Measurements from ENCODE around the gene IRAK3. TPM values are rescaled to one million over a fixed set of nuclear protein-coding genes. Genes with fewer than 3 reads are reported as not detected.
"Not testable (repeated sequence)": the region's sequence is repeated elsewhere in the genome, so short reads cannot be mapped to it uniquely, and the experiment has no call there.

The IRAK3 gene
- total RNA-seq, 2 experiments from 2014 or later = 0.32 to 0.38 TPM

DNA sequence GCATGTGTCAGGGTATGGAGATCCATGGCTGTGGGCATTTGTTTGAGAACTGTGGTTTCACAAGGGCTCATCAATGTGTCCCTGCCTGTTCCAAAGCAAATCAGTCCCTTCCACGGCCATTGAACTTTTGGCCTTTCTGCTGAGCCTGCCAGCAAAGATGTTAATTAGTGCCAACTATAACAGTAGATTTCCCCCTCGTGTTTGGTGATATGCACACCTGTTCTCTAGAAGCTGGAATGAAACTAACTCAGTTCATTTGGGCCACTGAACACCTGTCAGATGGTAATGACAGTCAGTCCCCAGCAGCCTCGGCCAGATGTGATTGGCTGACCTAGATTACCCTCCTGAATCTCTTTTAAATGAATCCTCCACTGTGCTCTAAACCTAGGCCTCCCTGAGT lies 43.2 kb downstream of the IRAK3 start:
- CTCF ChIA-PET = no interaction called here
- H3K27me3 Mint-ChIP-seq (ENCODE audit: low read depth) = peaks cover 21% of the 10 kb centered on the region
- H3K36me3 Mint-ChIP-seq (ENCODE audit: low read depth) = no peaks in the 10 kb centered on the region
- no peak for DNase-seq
- H3K4me3 Mint-ChIP-seq = no peak overlapping the region
- H3K9me3 Mint-ChIP-seq = no peaks in the 10 kb centered on the region
- peaks cover 4% of the 10 kb centered on the region for H3K4me1 Mint-ChIP-seq (ENCODE audit: low read depth)
- intact Hi-C loops (cut with micrococcal nuclease) = no loop called here
- H3K27ac Mint-ChIP-seq = no peak overlapping the region

DNA sequence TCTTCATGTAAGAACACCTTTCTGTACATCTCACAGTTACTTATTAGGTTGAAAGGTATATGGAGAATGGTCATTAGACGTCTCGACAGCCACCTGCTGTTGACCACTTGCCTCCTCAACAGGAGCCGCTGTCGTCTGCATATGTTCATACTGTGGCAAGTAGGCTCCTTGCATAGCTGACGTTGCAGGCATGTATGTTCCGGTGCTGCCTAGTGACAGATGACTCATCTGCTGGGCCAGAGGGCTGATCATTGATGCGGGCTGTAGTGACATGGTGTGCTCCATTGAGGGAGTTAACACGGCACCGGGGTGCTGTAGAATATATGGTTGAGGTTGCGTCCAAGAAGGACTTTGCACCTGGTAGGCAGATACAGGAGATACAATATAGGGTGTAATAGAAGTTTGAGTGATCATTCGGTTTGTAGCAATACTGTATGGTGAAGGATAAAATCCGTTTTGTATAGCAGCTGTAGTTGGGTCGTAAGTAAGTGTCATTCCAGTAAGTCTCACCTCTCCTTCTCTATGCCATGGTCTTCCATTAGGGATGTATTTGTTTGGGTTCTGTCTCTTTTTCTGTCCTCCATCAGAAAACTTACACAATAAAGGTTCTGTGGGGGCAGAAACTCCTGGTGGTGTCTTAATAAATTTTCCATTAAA lies 45.2 kb downstream of the IRAK3 start:
- not testable (repeated sequence) for H3K4me1 Mint-ChIP-seq (ENCODE audit: low read depth); H3K36me3 Mint-ChIP-seq (ENCODE audit: low read depth); H3K9me3 Mint-ChIP-seq; H3K27ac Mint-ChIP-seq
- CTCF ChIA-PET = interaction anchor here (0.8 to 1.0 kb wide), 2 partner anchors 23 to 61 kb away, joined by 3 read pairs; no protein-coding TSS in a partner anchor
- Mint-ChIP-seq H3K27me3 (ENCODE audit: low read depth) (peaks cover 28% of the 10 kb centered on the region), H3K4me3 (peak overlapping the region; percentile 1)
- intact Hi-C loops (cut with micrococcal nuclease) = loop anchor here (1.0 to 2.0 kb wide), 3 partner anchors 31 to 104 kb away; partner anchors contain the start of gene LLPH
- DNase-seq = peak; percentile 28

DNA sequence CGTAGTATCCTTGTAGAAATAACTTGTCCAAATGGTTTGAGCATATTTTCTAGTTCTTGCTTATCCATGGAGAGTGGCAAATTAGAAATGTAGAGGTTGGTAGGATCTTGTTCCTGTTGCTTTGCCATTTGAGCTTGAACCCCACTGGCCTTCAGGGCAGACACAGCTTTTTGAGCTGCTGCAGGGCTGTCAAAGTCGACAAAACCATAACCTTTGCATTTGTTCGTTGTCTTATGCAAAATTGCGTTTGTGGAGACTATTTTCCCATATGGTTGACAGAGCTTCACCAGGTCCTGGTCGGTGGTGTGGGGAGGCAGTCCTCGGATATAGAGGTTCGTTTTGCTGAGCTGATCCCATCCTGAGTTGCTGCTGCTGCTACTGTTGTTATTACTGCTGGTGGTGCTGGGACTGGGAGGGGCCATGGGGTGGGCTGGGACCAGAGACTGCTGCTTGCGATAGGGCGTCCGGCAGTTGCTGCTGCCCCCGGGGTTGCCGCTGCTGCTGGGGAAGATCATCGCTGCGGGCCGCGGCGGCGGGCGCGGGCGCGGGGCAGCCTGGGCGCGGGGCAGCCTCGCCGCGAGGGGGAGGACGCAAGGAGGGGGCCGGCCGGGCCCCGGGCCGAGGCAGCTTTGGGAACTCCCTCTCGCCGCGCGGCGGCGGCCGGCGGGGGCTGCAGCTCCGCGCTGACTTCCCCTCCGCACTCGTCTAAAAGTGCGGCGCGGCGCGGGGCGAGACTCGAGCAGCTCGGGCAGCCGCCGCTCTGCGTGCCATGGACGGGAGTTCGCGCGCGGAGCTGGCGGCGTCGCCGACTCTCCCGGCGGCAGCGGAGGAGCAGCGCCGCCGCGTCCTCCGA lies 46.0 kb downstream of the IRAK3 start:
- not testable (repeated sequence) for H3K36me3 Mint-ChIP-seq (ENCODE audit: low read depth); H3K4me1 Mint-ChIP-seq (ENCODE audit: low read depth); H3K27ac Mint-ChIP-seq; H3K9me3 Mint-ChIP-seq
- Mint-ChIP-seq H3K4me3 (peak overlapping the region; percentile 64), H3K27me3 (ENCODE audit: low read depth) (peaks cover 32% of the 10 kb centered on the region)
- intact Hi-C loops (cut with micrococcal nuclease) = loop anchor here (1.0 to 2.0 kb wide), 4 partner anchors 32 to 105 kb away; partner anchors contain the start of genes LLPH and TMBIM4
- peak; percentile 41 for DNase-seq
- CTCF ChIA-PET = interaction anchor here (0.7 to 1.9 kb wide), 9 partner anchors 21 to 459 kb away, joined by 3 to 13 read pairs (median 3); partner anchors contain the start of genes LLPH and TMBIM4

DNA sequence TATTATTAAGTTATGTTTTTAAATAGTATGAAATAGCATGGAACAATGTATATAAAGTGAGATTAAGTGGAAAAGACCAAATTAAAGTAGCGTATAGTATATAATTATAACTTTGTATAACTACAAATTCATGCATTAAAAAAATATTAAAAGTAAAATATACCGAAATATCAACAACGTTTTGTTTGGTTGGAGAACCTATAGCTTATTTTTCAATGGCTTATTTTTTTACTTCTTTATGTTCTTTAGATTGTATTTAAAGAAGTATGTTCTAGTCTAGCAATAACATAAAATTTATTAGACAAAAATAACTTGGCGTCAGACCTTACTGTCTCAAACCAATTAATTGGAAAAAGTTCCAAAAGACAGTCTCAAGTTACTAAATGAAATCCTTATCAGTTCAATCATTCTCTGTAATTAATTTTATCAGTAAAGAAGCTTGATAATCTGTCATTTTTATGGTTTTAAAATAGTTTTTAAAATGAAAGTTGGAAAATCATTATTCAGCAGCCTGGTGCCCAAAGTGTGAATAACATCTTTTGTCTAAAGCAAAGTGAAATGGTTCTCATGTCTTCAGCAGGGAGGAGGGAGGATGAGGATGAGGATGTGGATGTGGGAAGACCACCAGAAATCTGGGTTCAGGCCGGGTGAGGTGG lies 46.7 kb downstream of the IRAK3 start:
- Mint-ChIP-seq H3K4me3 (peak overlapping the region; percentile 55), H3K27me3 (ENCODE audit: low read depth) (peaks cover 35% of the 10 kb centered on the region), H3K4me1 (ENCODE audit: low read depth) (peaks cover 4% of the 10 kb centered on the region), H3K27ac (no peak overlapping the region), H3K36me3 (ENCODE audit: low read depth) (no peaks in the 10 kb centered on the region), H3K9me3 (no peaks in the 10 kb centered on the region)
- intact Hi-C loops (cut with micrococcal nuclease) = loop anchor here (1.0 to 2.0 kb wide), 2 partner anchors 33 to 66 kb away; partner anchors contain the start of gene TMBIM4
- CTCF ChIA-PET = interaction anchor here (0.7 to 1.9 kb wide), 8 partner anchors 21 to 1394 kb away, joined by 3 to 13 read pairs (median 4); partner anchors contain the start of genes LLPH and TMBIM4
- DNase-seq = no peak

DNA sequence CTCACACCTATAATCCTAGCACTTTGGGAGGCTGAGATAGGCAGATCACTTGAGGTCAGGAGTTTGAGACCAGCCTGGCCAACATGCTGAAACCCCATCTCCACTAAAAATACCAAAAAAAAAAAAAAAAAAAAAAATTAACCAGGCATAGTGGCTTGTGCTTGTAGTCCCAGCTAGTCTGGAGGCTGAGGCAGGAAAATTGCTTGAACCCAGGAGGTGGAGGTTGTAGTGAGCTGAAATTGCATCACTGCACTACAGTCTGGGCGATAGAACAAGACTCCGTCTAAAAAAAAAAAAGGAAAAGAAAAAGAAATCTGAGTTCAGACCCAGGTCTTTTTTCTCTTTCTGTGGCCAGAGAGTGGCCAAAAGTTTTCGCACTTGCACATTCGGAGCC lies 47.3 kb downstream of the IRAK3 start:
- intact Hi-C loops (cut with micrococcal nuclease); H3K9me3 Mint-ChIP-seq; H3K4me1 Mint-ChIP-seq (ENCODE audit: low read depth); DNase-seq; H3K36me3 Mint-ChIP-seq (ENCODE audit: low read depth); H3K27ac Mint-ChIP-seq: not testable (repeated sequence)
- CTCF ChIA-PET = interaction anchor here (0.7 to 1.9 kb wide), 8 partner anchors 34 to 1393 kb away, joined by 3 to 13 read pairs (median 4); partner anchors contain the start of genes LLPH and TMBIM4
- H3K27me3 Mint-ChIP-seq (ENCODE audit: low read depth) = peaks cover 39% of the 10 kb centered on the region
- peak overlapping the region; percentile 29 for H3K4me3 Mint-ChIP-seq

DNA sequence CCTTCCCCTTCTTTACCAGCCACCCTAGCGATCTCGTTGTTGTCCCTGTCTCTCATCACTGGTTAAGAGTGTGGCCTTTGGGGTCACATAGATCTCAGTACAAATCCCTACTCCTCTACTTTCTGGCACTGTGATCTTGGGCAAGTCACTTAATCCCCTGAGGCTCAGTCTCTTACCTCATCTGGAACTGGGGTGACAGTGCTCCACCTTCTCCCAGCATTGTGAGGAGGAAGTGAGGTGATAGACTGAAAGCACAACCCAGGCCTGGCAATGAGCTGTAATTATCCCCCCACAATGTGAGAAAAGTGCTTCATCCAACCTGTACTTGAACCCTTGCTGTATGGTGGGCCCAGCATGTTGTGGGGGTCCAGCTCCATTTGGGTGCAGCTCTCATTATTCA lies 48.0 kb downstream of the IRAK3 start:
- H3K36me3 Mint-ChIP-seq (ENCODE audit: low read depth) = no peaks in the 10 kb centered on the region
- no peak for DNase-seq
- intact Hi-C loops (cut with micrococcal nuclease) = no loop called here
- no peaks in the 10 kb centered on the region for H3K9me3 Mint-ChIP-seq
- peaks cover 4% of the 10 kb centered on the region for H3K4me1 Mint-ChIP-seq (ENCODE audit: low read depth)
- H3K4me3 Mint-ChIP-seq = no peak overlapping the region
- no peak overlapping the region for H3K27ac Mint-ChIP-seq
- CTCF ChIA-PET = interaction anchor here (0.7 to 1.9 kb wide), 2 partner anchors 64 to 106 kb away, joined by 4 to 5 read pairs; partner anchors contain the start of gene LLPH
- H3K27me3 Mint-ChIP-seq (ENCODE audit: low read depth) = peaks cover 40% of the 10 kb centered on the region

DNA sequence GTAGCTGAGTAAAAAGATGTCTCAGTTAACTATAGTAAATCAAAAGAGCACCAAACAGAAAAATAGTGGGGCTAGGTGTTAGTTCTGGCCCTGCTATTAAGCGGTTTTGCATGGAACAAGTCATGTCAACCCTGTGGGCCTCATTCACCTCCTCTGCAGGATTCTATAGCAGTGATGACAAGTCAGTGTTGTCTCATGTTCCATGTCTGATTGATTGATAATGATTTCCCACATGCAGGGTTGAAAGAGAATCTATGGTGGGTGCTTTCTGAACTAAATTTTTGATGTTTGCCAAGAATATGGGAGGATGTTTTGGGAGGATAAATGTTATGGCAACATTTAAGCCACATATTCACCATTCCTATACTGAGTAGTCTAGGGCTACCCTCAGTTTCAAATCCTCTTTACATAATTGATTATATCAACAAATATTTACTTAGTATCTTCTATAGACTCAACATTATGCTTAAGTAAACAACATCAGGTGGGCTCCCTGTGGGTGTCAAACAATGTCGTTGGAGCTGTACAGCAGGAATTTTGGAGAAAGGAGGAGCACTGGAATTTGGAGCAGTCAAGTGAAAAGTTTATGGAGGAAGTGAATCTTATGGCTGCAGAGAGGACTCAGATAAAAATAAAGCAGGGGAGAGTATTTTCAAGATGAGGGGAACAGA lies 48.6 kb downstream of the IRAK3 start:
- H3K27ac Mint-ChIP-seq = no peak overlapping the region
- H3K4me1 Mint-ChIP-seq (ENCODE audit: low read depth) = peaks cover 4% of the 10 kb centered on the region
- H3K4me3 Mint-ChIP-seq = no peak overlapping the region
- DNase-seq = no peak
- CTCF ChIA-PET = no interaction called here
- intact Hi-C loops (cut with micrococcal nuclease) = no loop called here
- no peaks in the 10 kb centered on the region for H3K9me3 Mint-ChIP-seq
- H3K36me3 Mint-ChIP-seq (ENCODE audit: low read depth) = no peaks in the 10 kb centered on the region
- peaks cover 43% of the 10 kb centered on the region for H3K27me3 Mint-ChIP-seq (ENCODE audit: low read depth)

GRCh38 chr12:66239295-66239694 lies 50.3 kb downstream of the IRAK3 start:
- peaks cover 4% of the 10 kb centered on the region for H3K4me1 Mint-ChIP-seq (ENCODE audit: low read depth)
- no peaks in the 10 kb centered on the region for H3K36me3 Mint-ChIP-seq (ENCODE audit: low read depth)
- H3K27ac Mint-ChIP-seq = no peak overlapping the region
- DNase-seq = no peak
- no peak overlapping the region for H3K4me3 Mint-ChIP-seq
- peaks cover 39% of the 10 kb centered on the region for H3K27me3 Mint-ChIP-seq (ENCODE audit: low read depth)
- CTCF ChIA-PET = interaction anchor here (0.6 kb wide), 1 partner anchor 1518 kb away, joined by 4 read pairs; no protein-coding TSS in a partner anchor
- intact Hi-C loops (cut with micrococcal nuclease) = no loop called here
- H3K9me3 Mint-ChIP-seq = no peaks in the 10 kb centered on the region

- H3K27me3 Mint-ChIP-seq (ENCODE audit: low read depth) = peaks cover 35% of the 10 kb centered on the region
- CTCF ChIA-PET = no interaction called here
- H3K4me3 Mint-ChIP-seq = no peak overlapping the region
- intact Hi-C loops (cut with micrococcal nuclease) = no loop called here
- no peak overlapping the region for H3K27ac Mint-ChIP-seq
- H3K9me3 Mint-ChIP-seq = no peaks in the 10 kb centered on the region
- H3K36me3 Mint-ChIP-seq (ENCODE audit: low read depth) = no peaks in the 10 kb centered on the region
- no peak for DNase-seq
- H3K4me1 Mint-ChIP-seq (ENCODE audit: low read depth) = peaks cover 4% of the 10 kb centered on the region
Measured at GRCh38 chr12:66240096-66240820, 51.2 kb downstream of the IRAK3 start.

GRCh38 chr12:66241061-66242043 lies 52.3 kb downstream of the IRAK3 start:
- H3K9me3 Mint-ChIP-seq = no peaks in the 10 kb centered on the region
- DNase-seq = no peak
- H3K27ac Mint-ChIP-seq = no peak overlapping the region
- no peaks in the 10 kb centered on the region for H3K36me3 Mint-ChIP-seq (ENCODE audit: low read depth)
- intact Hi-C loops (cut with micrococcal nuclease) = no loop called here
- H3K4me3 Mint-ChIP-seq = no peak overlapping the region
- H3K4me1 Mint-ChIP-seq (ENCODE audit: low read depth) = peaks cover 2% of the 10 kb centered on the region
- CTCF ChIA-PET = no interaction called here
- H3K27me3 Mint-ChIP-seq (ENCODE audit: low read depth) = peaks cover 32% of the 10 kb centered on the region

Measured in activated naive CD4-positive, alpha-beta T cell treated with anti-CD3 and anti-CD28 coated beads for 36 hours (primary cell).